Mucosa of descending colon (tissue), 3 donors: Measurements from ENCODE around the gene GRAPL. TPM values are rescaled to one million over a fixed set of nuclear protein-coding genes. Genes with fewer than 3 reads are reported as not detected.
A peak's percentile ranks its signal among the peaks of the same experiment; 100 is the strongest.
"Not testable (repeated sequence)": the region's sequence is repeated elsewhere in the genome, so short reads cannot be mapped to it uniquely, and the experiment has no call there.

Source experiments
- ATAC-seq: fragments of 200-7000 bp; cut with Tn5 transposase; one replicate; pipeline ENCODE4 v1.9.1; 2020; ENCODE audit warnings: mild to moderate bottlenecking, moderate library complexity
- DNase-seq, 3 donors: peaks; one replicate each; pipeline ENCODE4 v3.0.0-alpha.2; 2020
- H3K36me3 ChIP-seq: fragments of 200-600 bp; one replicate; pipeline ENCODE4 v1.8.0; 2021; ENCODE audit warnings: low read depth, mild to moderate bottlenecking
- H3K4me1 ChIP-seq: fragments of 200-600 bp; one replicate; pipeline ENCODE4 v1.8.0; 2021; ENCODE audit warnings: low read depth, mild to moderate bottlenecking
- H3K4me3 ChIP-seq: fragments of 200-600 bp; one replicate; pipeline ENCODE4 v1.8.0; 2021; ENCODE audit warnings: mild to moderate bottlenecking
- H3K9me3 ChIP-seq: fragments of 200-600 bp; one replicate; pipeline ENCODE4 v1.8.0; 2021; ENCODE audit warnings: mild to moderate bottlenecking
- CTCF ChIP-seq: fragments of 200-600 bp; IDR thresholded peaks from one replicate; pipeline ENCODE4 v1.8.0; 2022; ENCODE audit warnings: antibody characterized with exemption, mild to moderate bottlenecking
- intact Hi-C, 2 donors: fragments of 100-400 bp; cut with DNase I in 1 of 2; cut with micrococcal nuclease in 1 of 2; formaldehyde crosslinking; loops; one replicate each; pipeline versions ENCODE4 v1.11.0 to v1.11.1; 2022; cut with DNase I, micrococcal nuclease
- total RNA-seq, 3 donors: library from RNA; stranded (reverse); fragmentation: NEBNext Ultra II Directional in 2 of 3; extraction: Animal tissue kit (Norgen Biotek cat#: 25700) in 2 of 3; gene quantifications; one replicate each; pipeline versions ENCODE4 v1.2.1 to v1.2.4, GENCODE V29; 2021 to 2023
- donor health status: DM: no; HTN: no; CAD: no; lungs with moderate emphysema.
- donor health status: DM: no; HTN: no; CAD: no.
- donor health status: DM: no; HTN: yes; CAD: no.

GRAPL gene
- total RNA-seq, 3 donors from 2014 or later = 2.0 to 4.4 (median 2.2) TPM

GRCh38 chr17:19125289-19125688 is 2.1 kb upstream of the GRAPL start:
- ATAC-seq, intact Hi-C loops, H3K4me1 ChIP-seq, H3K9me3 ChIP-seq, H3K36me3 ChIP-seq, H3K4me3 ChIP-seq, DNase-seq: not testable (repeated sequence)

- H3K9me3 ChIP-seq, H3K4me3 ChIP-seq, intact Hi-C loops, H3K4me1 ChIP-seq, DNase-seq, ATAC-seq, H3K36me3 ChIP-seq: not testable (repeated sequence)
Observed at GRCh38 chr17:19129500-19129899, 2.1 kb downstream of the GRAPL start.

GRCh38 chr17:19131108-19131507 is 3.7 kb downstream of the GRAPL start:
- H3K9me3 ChIP-seq, DNase-seq, H3K36me3 ChIP-seq, H3K4me3 ChIP-seq, intact Hi-C loops, H3K4me1 ChIP-seq: not testable (repeated sequence)
- ATAC-seq = peak; percentile 30

GRCh38 chr17:19131772-19132171 is 4.4 kb downstream of the GRAPL start:
- H3K4me3 ChIP-seq, intact Hi-C loops, DNase-seq, H3K4me1 ChIP-seq, H3K9me3 ChIP-seq, ATAC-seq, H3K36me3 ChIP-seq: not testable (repeated sequence)

- H3K4me1 ChIP-seq, H3K4me3 ChIP-seq, H3K9me3 ChIP-seq, intact Hi-C loops, DNase-seq, H3K36me3 ChIP-seq: not testable (repeated sequence)
- ATAC-seq = peak; percentile 11
Observed at GRCh38 chr17:19133793-19134192, 6.4 kb downstream of the GRAPL start.

- H3K36me3 ChIP-seq, H3K4me1 ChIP-seq, H3K4me3 ChIP-seq, H3K9me3 ChIP-seq, DNase-seq, intact Hi-C loops: not testable (repeated sequence)
- ATAC-seq = peak; percentile 3
Observed at GRCh38 chr17:19135391-19135790, 8.0 kb downstream of the GRAPL start.

- H3K4me3 ChIP-seq, H3K4me1 ChIP-seq, H3K9me3 ChIP-seq, H3K36me3 ChIP-seq, DNase-seq, intact Hi-C loops: not testable (repeated sequence)
- ATAC-seq = peak; percentile 63
Observed at GRCh38 chr17:19136138-19136537, 8.7 kb downstream of the GRAPL start.

- H3K4me3 ChIP-seq, DNase-seq, H3K9me3 ChIP-seq, intact Hi-C loops, H3K4me1 ChIP-seq, H3K36me3 ChIP-seq: not testable (repeated sequence)
- peak; percentile 74 for ATAC-seq
Observed at GRCh38 chr17:19136605-19137004, 9.2 kb downstream of the GRAPL start.

GRCh38 chr17:19137959-19138358 is 10.6 kb downstream of the GRAPL start:
- ATAC-seq, H3K4me1 ChIP-seq, H3K9me3 ChIP-seq, H3K4me3 ChIP-seq, H3K36me3 ChIP-seq, DNase-seq, intact Hi-C loops: not testable (repeated sequence)

- peak; percentile 7 to 46 (median 43) for DNase-seq
- intact Hi-C loops = not testable (repeated sequence)
Observed at GRCh38 chr17:19141366-19142155, 14.2 kb downstream of the GRAPL start.

GRCh38 chr17:19142419-19142818 is 15.0 kb downstream of the GRAPL start:
- DNase-seq (peak; percentile 64 to 84 (median 82)), ATAC-seq (peak; percentile 82)
- TF ChIP-seq CTCF = peak; percentile 26
- intact Hi-C loops, H3K36me3 ChIP-seq, H3K4me3 ChIP-seq, H3K9me3 ChIP-seq, H3K4me1 ChIP-seq: not testable (repeated sequence)

More at GRCh38 chr17:19141366-19142155, 14.2 kb downstream of the GRAPL start:
- not testable (repeated sequence) for H3K4me3 ChIP-seq, H3K4me1 ChIP-seq, H3K36me3 ChIP-seq, H3K9me3 ChIP-seq
- peak; percentile 91 for ATAC-seq

- DNase-seq, H3K4me1 ChIP-seq, H3K36me3 ChIP-seq, H3K9me3 ChIP-seq, intact Hi-C loops, H3K4me3 ChIP-seq: not testable (repeated sequence)
- peak; percentile 17 for ATAC-seq
Observed at GRCh38 chr17:19143097-19143777, 15.8 kb downstream of the GRAPL start.

GRCh38 chr17:19144373-19144772 is 17.0 kb downstream of the GRAPL start:
- intact Hi-C loops, ATAC-seq, H3K4me1 ChIP-seq, H3K4me3 ChIP-seq, H3K9me3 ChIP-seq, H3K36me3 ChIP-seq: not testable (repeated sequence)
- peak in 1 of 3 donors; percentile 5 for DNase-seq
